GM06990 (cell line): Measurements from ENCODE around the gene VPS41.

ENCODE experiments used
- DNase-seq: peaks from one replicate; pipeline ENCODE4 v3.0.0-alpha.2; 2011; ENCODE audit not compliant: insufficient read length; ENCODE audit errors: extremely low read depth
- H3K27me3 ChIP-seq: replicated peaks from 2 replicates; pipeline ENCODE4 v1.6.0; 2011; ENCODE audit warnings: low read length; ENCODE audit not compliant: control insufficient read depth, insufficient read depth
- H3K36me3 ChIP-seq: 2 replicates; pipeline ENCODE4 v1.5.1; 2011; ENCODE audit warnings: low read length; ENCODE audit not compliant: control insufficient read depth, insufficient read depth
- H3K4me3 ChIP-seq: replicated peaks from 2 replicates; pipeline ENCODE4 v1.5.1; 2011; ENCODE audit warnings: low read depth, mild to moderate bottlenecking, control low read depth, low read length
- CTCF ChIP-seq: IDR thresholded peaks from 2 replicates; pipeline ENCODE4 v1.5.1; 2011; ENCODE audit warnings: low read length, control low read depth, mild to moderate bottlenecking, inconsistent platforms; ENCODE audit not compliant: insufficient read depth, poor library complexity, severe bottlenecking

VPS41 gene

GRCh38 chr7:38813768-38814167 is 95.2 kb downstream of the VPS41 start:
- Histone ChIP-seq H3K36me3 (peaks cover 1% of the 10 kb centered on the region; the same call in 1 of the 2 replicates), H3K27me3 (no peaks in the 10 kb centered on the region), H3K4me3 (no peak overlapping the region)
- TF ChIP-seq CTCF: no peak
- DNase-seq: no peak

- DNase-seq: no peak
- Histone ChIP-seq H3K27me3 (no peaks in the 10 kb centered on the region), H3K36me3 (no peaks in the 10 kb centered on the region), H3K4me3 (no peak overlapping the region)
- TF ChIP-seq CTCF: no peak
These were observed 102.1 kb downstream of the VPS41 start for GRCh38 chr7:38806912-38807311.

- DNase-seq: no peak
- Histone ChIP-seq H3K27me3 (no peaks in the 10 kb centered on the region), H3K4me3 (no peak overlapping the region), H3K36me3 (0 out of 2 replicates have a peak, but pooled peaks cover 1% of the 10 kb centered on the region)
- TF ChIP-seq CTCF: no peak
These were observed 107.2 kb downstream of the VPS41 start for GRCh38 chr7:38801786-38802185.

- Histone ChIP-seq H3K36me3 (peaks cover 1% of the 10 kb centered on the region; the same call in 1 of the 2 replicates), H3K4me3 (no peak overlapping the region), H3K27me3 (no peaks in the 10 kb centered on the region)
- no peak for DNase-seq
- TF ChIP-seq CTCF: no peak
These were observed 110.3 kb downstream of the VPS41 start for GRCh38 chr7:38798552-38799267.

GRCh38 chr7:38796626-38797501 is 112.1 kb downstream of the VPS41 start:
- Histone ChIP-seq H3K27me3 (no peaks in the 10 kb centered on the region), H3K4me3 (no peak overlapping the region), H3K36me3 (peaks cover 1% of the 10 kb centered on the region)
- peak; percentile 8 for DNase-seq
- TF ChIP-seq CTCF: peak; percentile 61
